SK-N-MC (cell line): ENCODE results near the gene MS4A15.

Experiments
- EZH2 ChIP-seq: fragments of 200-600 bp; sonication (generic); IDR thresholded peaks from one replicate; pipeline ENCODE4 v1.6.1; 2017; ENCODE audit warnings: antibody characterized with exemption
- FOXP2 ChIP-seq: optimal IDR thresholded peaks from 2 replicates; pipeline ENCODE3; 2011; ENCODE audit warnings: mild to moderate bottlenecking, moderate library complexity; ENCODE audit not compliant: insufficient read depth; ENCODE audit errors: extremely low read length, control extremely low read depth
- POLR2AphosphoS5 ChIP-seq: IDR thresholded peaks from 2 replicates; pipeline ENCODE4 v1.6.1; 2012; ENCODE audit warnings: mild to moderate bottlenecking, low read depth, low read length, borderline replicate concordance

DNA sequence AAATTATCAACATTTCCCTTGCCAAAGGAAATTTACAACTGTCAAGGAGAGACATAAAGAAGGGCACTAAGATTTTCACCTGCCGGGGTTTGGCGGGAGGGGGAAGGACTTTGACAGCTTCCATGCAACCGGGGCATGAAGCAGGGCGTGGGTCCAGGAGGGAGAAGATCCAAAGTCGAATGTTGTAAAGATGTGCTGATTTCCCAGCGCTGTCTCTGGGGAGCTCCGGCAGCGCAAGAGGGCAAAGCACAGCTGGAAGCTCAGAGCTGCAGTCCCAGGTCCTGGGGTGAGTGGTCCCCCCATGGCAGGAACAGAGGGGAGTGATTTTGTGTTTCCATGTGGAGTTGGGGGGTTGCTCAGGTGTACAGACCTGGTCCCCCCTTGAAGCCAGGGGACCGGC lies 28.5 kb downstream of the MS4A15 start, which contains the start of gene MS4A10:
- TF ChIP-seq POLR2AphosphoS5 = no peak
- TF ChIP-seq EZH2 = no peak
- TF ChIP-seq FOXP2 = no peak
